ENCODE results near the gene CRTAC1. TPM values are rescaled to one million over a fixed set of nuclear protein-coding genes. Genes with fewer than 3 reads are reported as not detected.

Gene CRTAC1
- total RNA-seq, 1 donor from 2014 or later = 128 TPM

- Histone ChIP-seq H3K9me3 (no peaks in the 10 kb centered on the region), H3K4me3 (no peak overlapping the region), H3K27ac (no peak overlapping the region), H3K27me3 (peaks cover 14% of the 10 kb centered on the region), H3K36me3 (no peaks in the 10 kb centered on the region), H3K4me1 (no peaks in the 10 kb centered on the region)
- intact Hi-C loops (cut with DNase I) = no loop called here
- no peak for ATAC-seq
- no peak for TF ChIP-seq CTCF (IDR thresholded peaks at IDR 0.05)
- DNase-seq = no peak
These were observed 168.5 kb downstream of the CRTAC1 start for GRCh38 chr10:97861924-97862323.

- DNase-seq (no peak), ATAC-seq (peak; percentile 58)
- no peak for TF ChIP-seq CTCF (IDR thresholded peaks at IDR 0.05)
- Histone ChIP-seq H3K27ac (no peak overlapping the region), H3K36me3 (no peaks in the 10 kb centered on the region), H3K27me3 (peaks cover 14% of the 10 kb centered on the region), H3K4me3 (no peak overlapping the region), H3K4me1 (no peaks in the 10 kb centered on the region), H3K9me3 (no peaks in the 10 kb centered on the region)
- intact Hi-C loops (cut with DNase I) = no loop called here
These were observed 169.2 kb downstream of the CRTAC1 start for GRCh38 chr10:97861097-97861750.

GRCh38 chr10:97858001-97858439 is 172.4 kb downstream of the CRTAC1 start:
- DNase-seq = no peak
- H3K27ac ChIP-seq = no peak overlapping the region
- intact Hi-C loops (cut with DNase I) = no loop called here
- TF ChIP-seq CTCF (IDR thresholded peaks at IDR 0.05) = no peak
- no peaks in the 10 kb centered on the region for H3K4me1 ChIP-seq
- H3K9me3 ChIP-seq = no peaks in the 10 kb centered on the region
- ATAC-seq = peak; percentile 89
- no peaks in the 10 kb centered on the region for H3K36me3 ChIP-seq
- no peak overlapping the region for H3K4me3 ChIP-seq
- H3K27me3 ChIP-seq = no peaks in the 10 kb centered on the region

GRCh38 chr10:97854743-97855142 is 175.7 kb downstream of the CRTAC1 start:
- Histone ChIP-seq H3K4me3 (no peak overlapping the region), H3K27me3 (peaks cover 16% of the 10 kb centered on the region), H3K27ac (no peak overlapping the region), H3K4me1 (peaks cover 5% of the 10 kb centered on the region), H3K36me3 (no peaks in the 10 kb centered on the region), H3K9me3 (no peaks in the 10 kb centered on the region)
- DNase-seq = no peak
- ATAC-seq = no peak
- TF ChIP-seq CTCF (IDR thresholded peaks at IDR 0.05) = no peak
- intact Hi-C loops (cut with DNase I) = no loop called here

GRCh38 chr10:97852840-97853405 is 177.5 kb downstream of the CRTAC1 start:
- Histone ChIP-seq H3K4me3 (no peak overlapping the region), H3K9me3 (no peaks in the 10 kb centered on the region), H3K4me1 (peaks cover 5% of the 10 kb centered on the region), H3K36me3 (no peaks in the 10 kb centered on the region), H3K27me3 (peaks cover 16% of the 10 kb centered on the region), H3K27ac (no peak overlapping the region)
- ATAC-seq = no peak
- DNase-seq = no peak
- intact Hi-C loops (cut with DNase I) = no loop called here
- no peak for TF ChIP-seq CTCF (IDR thresholded peaks at IDR 0.05)

All from upper lobe of right lung (tissue), 1 donor.